Peyer's patch (tissue), 4 donors: ENCODE measurements around the gene MACROD2.

Experiments
- CTCF ChIP-seq, 6 experiments: fragments of 450-650 bp in 4 of 6; fragments of 200-600 bp in 2 of 6; sonication (generic) in 1 of 6; IDR thresholded peaks; one replicate each; pipeline ENCODE4 v1.5.1; 2017 to 2019; ENCODE audit warnings: antibody characterized with exemption in 6 of 6, mild to moderate bottlenecking in 3 of 6, moderate library complexity in 1 of 6
- POLR2A ChIP-seq, 2 donors: fragments of 450-650 bp; IDR thresholded peaks; one replicate each; pipeline ENCODE4 v1.5.1; 2017; ENCODE audit warnings: antibody characterized with exemption in 2 of 2, mild to moderate bottlenecking in 2 of 2, moderate library complexity in 2 of 2

- TF ChIP-seq POLR2A (IDR thresholded peaks at IDR 0.05) (no peak), CTCF (IDR thresholded peaks at IDR 0.05) (no peak)
Observed at GRCh38 chr20:14951105-14951504, 955.8 kb downstream of the MACROD2 start.
